OCI-LY1 (cell line): ENCODE data around the gene XIRP1.
"Not testable (repeated sequence)": the region's sequence is repeated elsewhere in the genome, so short reads cannot be mapped to it uniquely, and the experiment has no call there.

Experiments used
- H2AFZ ChIP-seq: fragments of 200-600 bp; sonication (generic), shearing (Covaris generic); 2 replicates; pipeline ENCODE4 v1.6.0; 2014; ENCODE audit warnings: antibody characterized with exemption, mild to moderate bottlenecking, low read length
- H3F3A ChIP-seq: fragments of 200-600 bp; sonication (generic), shearing (Covaris generic); 2 replicates; pipeline ENCODE4 v1.6.0; 2014; ENCODE audit warnings: mild to moderate bottlenecking, antibody characterized with exemption, low read length, moderate library complexity; ENCODE audit not compliant: insufficient read depth
- H3K27ac ChIP-seq: fragments of 200-600 bp; sonication (generic); 2 replicates; pipeline ENCODE4 v1.5.1; 2014; ENCODE audit warnings: low read length, mixed run types, mild to moderate bottlenecking, low read depth; ENCODE audit not compliant: poor library complexity, severe bottlenecking
- H3K27me3 ChIP-seq: fragments of 200-600 bp; sonication (generic); 2 replicates; pipeline ENCODE4 v1.6.0; 2014; ENCODE audit warnings: antibody characterized with exemption, mild to moderate bottlenecking, low read length, moderate library complexity; ENCODE audit not compliant: insufficient read depth
- H3K36me3 ChIP-seq: fragments of 200-600 bp; sonication (generic); 2 replicates; pipeline ENCODE4 v1.6.1; 2014; ENCODE audit warnings: mild to moderate bottlenecking, antibody characterized with exemption, low read length, moderate library complexity, mixed read lengths; ENCODE audit not compliant: insufficient read depth
- H3K4me1 ChIP-seq: fragments of 200-600 bp; sonication (generic); 2 replicates; pipeline ENCODE4 v1.5.1; 2014; ENCODE audit warnings: mild to moderate bottlenecking, low read length, moderate library complexity; ENCODE audit not compliant: insufficient read depth, severe bottlenecking
- H3K4me2 ChIP-seq: fragments of 200-600 bp; sonication (generic), shearing (Covaris generic); 2 replicates; pipeline ENCODE4 v1.6.1; 2014; ENCODE audit warnings: low read length
- H3K4me3 ChIP-seq: fragments of 200-600 bp; sonication (generic); 2 replicates; pipeline ENCODE4 v1.5.1; 2014; ENCODE audit warnings: low read length, low read depth, mild to moderate bottlenecking, mixed read lengths; ENCODE audit not compliant: poor library complexity, severe bottlenecking
- H3K79me2 ChIP-seq: fragments of 200-600 bp; shearing (Covaris generic); 2 replicates; pipeline ENCODE4 v1.6.1; 2016; ENCODE audit warnings: mixed run types, low read length, mixed read lengths; ENCODE audit not compliant: insufficient read depth
- H3K9ac ChIP-seq: fragments of 200-600 bp; sonication (generic), shearing (Covaris generic); 2 replicates; pipeline ENCODE4 v1.6.1; 2014; ENCODE audit warnings: mild to moderate bottlenecking, low read length, mixed read lengths
- H3K9me2 ChIP-seq: fragments of 200-600 bp; sonication (generic), shearing (Covaris generic); 2 replicates; pipeline ENCODE4 v1.6.1; 2014; ENCODE audit warnings: low read depth, mild to moderate bottlenecking, low read length, mixed read lengths
- H3K9me3 ChIP-seq: fragments of 200-600 bp; shearing (Covaris generic); 2 replicates; pipeline ENCODE4 v1.6.1; 2014; ENCODE audit warnings: low read length, mixed read lengths
- H4K20me1 ChIP-seq: fragments of 200-600 bp; sonication (generic), shearing (Covaris generic); 2 replicates; pipeline ENCODE4 v1.6.0; 2016; ENCODE audit warnings: mild to moderate bottlenecking, low read length; ENCODE audit not compliant: insufficient read depth
- CTCF ChIP-seq: fragments of 200-600 bp; sonication (generic), shearing (Covaris generic); IDR thresholded peaks from 2 replicates; pipeline ENCODE4 v1.5.1; 2017; ENCODE audit warnings: mild to moderate bottlenecking, antibody characterized with exemption, low read length, moderate library complexity, mixed read lengths
- EZH2 ChIP-seq: fragments of 200-600 bp; sonication (generic), shearing (Covaris generic); IDR thresholded peaks from 2 replicates; pipeline ENCODE4 v1.8.0; 2017; ENCODE audit warnings: borderline replicate concordance, mixed run types, mild to moderate bottlenecking, antibody characterized with exemption, low read length, moderate library complexity, mixed read lengths

XIRP1 gene

GRCh38 chr3:39173318-39174125, 18.9 kb downstream of the XIRP1 start:
- H3K4me1 ChIP-seq, result peaks cover 6% of the 10 kb centered on the region
- no peak overlapping the region for H3K4me3 ChIP-seq
- H3K9me2 ChIP-seq, result no peaks in the 10 kb centered on the region
- H2AFZ ChIP-seq, result no peak overlapping the region
- no peak overlapping the region for H3K27ac ChIP-seq
- no peak overlapping the region for H3K4me2 ChIP-seq
- H3K9me3 ChIP-seq, result no peaks in the 10 kb centered on the region
- H4K20me1 ChIP-seq, result no peaks in the 10 kb centered on the region
- no peaks in the 10 kb centered on the region for H3K79me2 ChIP-seq
- no peaks in the 10 kb centered on the region for H3K36me3 ChIP-seq
- TF ChIP-seq EZH2, result no peak
- no peak for TF ChIP-seq CTCF
- 0 out of 2 replicates have a peak, but pooled peaks cover 5% of the 10 kb centered on the region for H3F3A ChIP-seq
- no peak overlapping the region for H3K9ac ChIP-seq
- H3K27me3 ChIP-seq, result no peaks in the 10 kb centered on the region

- no peaks in the 10 kb centered on the region for H4K20me1 ChIP-seq
- no peaks in the 10 kb centered on the region for H3K9me2 ChIP-seq
- H3K27ac ChIP-seq, result no peak overlapping the region
- H3K9me3 ChIP-seq, result no peaks in the 10 kb centered on the region
- no peak overlapping the region for H3K9ac ChIP-seq
- no peaks in the 10 kb centered on the region for H3K36me3 ChIP-seq
- no peak overlapping the region for H3K4me3 ChIP-seq
- no peaks in the 10 kb centered on the region for H3K4me1 ChIP-seq
- no peak overlapping the region for H3K4me2 ChIP-seq
- H3K79me2 ChIP-seq, result no peaks in the 10 kb centered on the region
- TF ChIP-seq EZH2, result no peak
- no peak for TF ChIP-seq CTCF
- no peaks in the 10 kb centered on the region for H3K27me3 ChIP-seq
- H3F3A ChIP-seq, result no peaks in the 10 kb centered on the region
- H2AFZ ChIP-seq, result no peak overlapping the region
Observed at GRCh38 chr3:39171860-39172259, 20.5 kb downstream of the XIRP1 start.

GRCh38 chr3:39170877-39171276, 21.5 kb downstream of the XIRP1 start:
- not testable (repeated sequence) for H3K4me2 ChIP-seq, H3K27ac ChIP-seq

GRCh38 chr3:39170461-39170860, 21.9 kb downstream of the XIRP1 start:
- Histone ChIP-seq H3K79me2 (no peaks in the 10 kb centered on the region), H3K4me1 (no peaks in the 10 kb centered on the region), H3K9me3 (no peaks in the 10 kb centered on the region), H4K20me1 (no peaks in the 10 kb centered on the region), H3K9me2 (no peaks in the 10 kb centered on the region), H3K36me3 (no peaks in the 10 kb centered on the region), H2AFZ (no peak overlapping the region), H3K27me3 (no peaks in the 10 kb centered on the region), H3K9ac (no peak overlapping the region), H3F3A (no peaks in the 10 kb centered on the region), H3K27ac (no peak overlapping the region), H3K4me2 (no peak overlapping the region), H3K4me3 (no peak overlapping the region)
- TF ChIP-seq EZH2 (no peak), CTCF (no peak)

More at GRCh38 chr3:39170877-39171276, 21.5 kb downstream of the XIRP1 start:
- H3K9me2 ChIP-seq, H3F3A ChIP-seq, H4K20me1 ChIP-seq, H3K4me3 ChIP-seq, H3K79me2 ChIP-seq, H3K4me1 ChIP-seq, H3K36me3 ChIP-seq, H2AFZ ChIP-seq, H3K9ac ChIP-seq, H3K27me3 ChIP-seq, H3K9me3 ChIP-seq: not testable (repeated sequence)
